AG09309 (cell line): Measurements from ENCODE around the gene NKPD1.

Experiments
- DNase-seq: peaks from one replicate; pipeline ENCODE4 v3.0.0-alpha.2; 2010; ENCODE audit warnings: low read depth
- H3K4me3 ChIP-seq: 2 replicates; pipeline ENCODE4 v1.5.1; 2011; ENCODE audit warnings: mild to moderate bottlenecking, low read depth, low read length, moderate library complexity; ENCODE audit not compliant: control insufficient read depth
- TF ChIP-seq, protein P1 (sequence below): IDR thresholded peaks from 2 replicates; pipeline ENCODE4 v1.5.1; 2011; ENCODE audit warnings: mild to moderate bottlenecking, low read depth, low read length, inconsistent platforms; ENCODE audit not compliant: insufficient read depth, control insufficient read depth; ENCODE audit errors: missing control alignments

NKPD1 gene

DNA sequence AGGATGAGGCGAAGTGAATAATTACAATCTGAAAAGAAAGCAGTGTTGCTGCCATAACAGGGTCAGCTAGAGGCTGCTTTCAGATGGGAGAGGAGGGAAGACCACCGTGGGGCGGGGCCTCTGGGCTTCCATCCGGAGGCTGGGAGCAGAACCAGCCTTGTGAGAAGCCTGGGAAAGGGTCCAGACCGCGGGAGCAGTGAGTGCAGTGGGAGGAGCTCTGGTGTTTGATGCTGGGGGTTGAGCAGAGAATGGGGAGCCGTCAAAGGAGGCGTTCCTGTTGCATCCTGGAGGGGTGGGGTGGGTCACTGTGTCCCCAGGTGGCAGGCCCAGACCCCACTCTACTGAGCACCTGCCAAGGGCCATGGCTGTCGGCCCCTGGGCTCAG lies 18.1 kb downstream of the NKPD1 start:
- no peak for DNase-seq
- TF ChIP-seq, protein P1, sequence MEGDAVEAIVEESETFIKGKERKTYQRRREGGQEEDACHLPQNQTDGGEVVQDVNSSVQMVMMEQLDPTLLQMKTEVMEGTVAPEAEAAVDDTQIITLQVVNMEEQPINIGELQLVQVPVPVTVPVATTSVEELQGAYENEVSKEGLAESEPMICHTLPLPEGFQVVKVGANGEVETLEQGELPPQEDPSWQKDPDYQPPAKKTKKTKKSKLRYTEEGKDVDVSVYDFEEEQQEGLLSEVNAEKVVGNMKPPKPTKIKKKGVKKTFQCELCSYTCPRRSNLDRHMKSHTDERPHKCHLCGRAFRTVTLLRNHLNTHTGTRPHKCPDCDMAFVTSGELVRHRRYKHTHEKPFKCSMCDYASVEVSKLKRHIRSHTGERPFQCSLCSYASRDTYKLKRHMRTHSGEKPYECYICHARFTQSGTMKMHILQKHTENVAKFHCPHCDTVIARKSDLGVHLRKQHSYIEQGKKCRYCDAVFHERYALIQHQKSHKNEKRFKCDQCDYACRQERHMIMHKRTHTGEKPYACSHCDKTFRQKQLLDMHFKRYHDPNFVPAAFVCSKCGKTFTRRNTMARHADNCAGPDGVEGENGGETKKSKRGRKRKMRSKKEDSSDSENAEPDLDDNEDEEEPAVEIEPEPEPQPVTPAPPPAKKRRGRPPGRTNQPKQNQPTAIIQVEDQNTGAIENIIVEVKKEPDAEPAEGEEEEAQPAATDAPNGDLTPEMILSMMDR = no peak
- no peak overlapping the region for H3K4me3 ChIP-seq

DNA sequence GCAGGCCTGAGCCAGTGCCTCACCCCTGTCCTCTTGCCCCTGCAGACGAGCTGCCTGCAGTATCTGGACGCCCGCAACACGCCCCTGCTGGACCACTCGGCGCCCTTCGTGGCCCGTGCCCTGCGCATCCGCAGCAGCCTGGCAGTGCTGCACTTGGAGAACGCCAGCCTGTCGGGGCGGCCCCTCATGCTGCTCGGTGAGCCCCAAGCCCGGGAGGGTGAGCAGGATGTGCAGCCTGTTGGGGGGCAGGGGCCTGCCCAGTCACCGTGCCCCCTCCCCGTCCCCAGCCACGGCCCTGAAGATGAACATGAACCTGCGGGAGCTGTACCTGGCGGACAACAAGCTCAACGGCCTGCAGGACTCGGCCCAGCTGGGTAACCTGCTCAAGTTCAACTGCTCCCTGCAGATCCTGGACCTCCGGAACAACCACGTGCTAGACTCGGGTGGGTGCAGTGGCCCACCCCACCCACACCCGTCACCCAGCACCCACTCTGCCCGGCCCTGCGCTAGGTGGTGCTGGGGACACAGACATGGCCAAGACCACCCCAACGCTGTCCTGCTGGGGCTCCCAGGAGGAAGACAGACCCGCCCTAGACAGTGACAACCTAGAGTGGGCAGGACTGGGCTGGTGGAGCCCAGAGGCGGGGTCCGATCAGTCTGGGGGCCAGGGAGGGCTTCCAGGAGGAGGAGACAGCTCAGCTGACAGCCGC lies 18.6 kb downstream of the NKPD1 start:
- TF ChIP-seq, protein P1 = no peak
- DNase-seq = no peak
- H3K4me3 ChIP-seq = no peak overlapping the region

DNA sequence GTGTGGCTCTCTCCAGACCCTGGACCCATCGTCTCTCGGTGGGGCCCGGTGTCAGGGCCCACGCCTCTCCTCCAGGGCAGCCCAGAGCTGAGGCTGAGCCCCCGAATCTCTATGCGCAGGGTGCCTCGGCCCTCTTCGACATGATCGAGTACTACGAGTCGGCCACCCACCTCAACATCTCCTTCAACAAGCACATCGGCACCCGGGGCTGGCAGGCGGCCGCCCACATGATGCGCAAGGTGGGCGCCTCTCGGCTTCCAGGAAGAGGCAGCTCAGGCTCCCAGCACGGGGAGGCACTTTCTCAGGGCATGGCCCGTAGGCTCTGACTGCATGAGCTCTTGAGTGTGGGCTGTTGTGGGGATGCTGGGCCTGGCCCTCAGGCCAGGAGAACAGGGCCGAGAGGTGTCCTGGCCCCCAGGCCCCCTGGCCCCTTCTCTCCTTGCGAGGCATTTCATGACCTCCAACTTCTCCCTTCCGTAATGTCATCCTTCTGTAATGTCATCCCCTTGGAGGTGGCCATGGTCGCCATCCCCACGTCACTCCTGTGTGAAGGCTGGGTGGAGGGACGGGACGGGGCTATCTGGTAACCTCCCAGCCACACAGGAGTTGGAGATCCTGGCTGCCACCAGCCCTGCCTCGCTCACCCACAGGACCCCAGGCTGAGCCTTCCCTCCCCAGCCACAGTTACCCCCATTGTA lies 19.4 kb downstream of the NKPD1 start:
- DNase-seq = no peak
- TF ChIP-seq, protein P1 = no peak
- H3K4me3 ChIP-seq = no peak overlapping the region

DNA sequence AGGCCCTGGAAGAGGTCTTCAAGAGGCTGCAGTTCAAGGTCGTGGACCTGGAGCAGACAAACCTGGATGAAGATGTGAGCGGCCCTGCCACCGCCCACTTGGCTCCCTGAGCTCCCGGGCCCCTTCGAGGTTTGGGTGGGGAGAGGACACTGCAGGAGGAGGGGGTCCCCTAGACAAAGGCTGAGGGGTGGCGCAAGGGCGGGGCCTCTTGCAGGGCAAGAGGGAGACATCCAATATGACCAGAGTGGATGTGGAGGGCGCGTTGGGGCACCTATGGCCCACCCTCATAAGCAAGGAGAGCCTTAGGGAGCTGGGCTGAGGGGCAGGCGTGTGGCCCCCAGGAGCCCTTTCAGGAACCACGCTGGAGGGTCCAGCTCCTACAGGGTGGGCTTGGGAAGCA lies 20.2 kb downstream of the NKPD1 start:
- TF ChIP-seq, protein P1 = no peak
- no peak for DNase-seq
- H3K4me3 ChIP-seq = no peak overlapping the region

DNA sequence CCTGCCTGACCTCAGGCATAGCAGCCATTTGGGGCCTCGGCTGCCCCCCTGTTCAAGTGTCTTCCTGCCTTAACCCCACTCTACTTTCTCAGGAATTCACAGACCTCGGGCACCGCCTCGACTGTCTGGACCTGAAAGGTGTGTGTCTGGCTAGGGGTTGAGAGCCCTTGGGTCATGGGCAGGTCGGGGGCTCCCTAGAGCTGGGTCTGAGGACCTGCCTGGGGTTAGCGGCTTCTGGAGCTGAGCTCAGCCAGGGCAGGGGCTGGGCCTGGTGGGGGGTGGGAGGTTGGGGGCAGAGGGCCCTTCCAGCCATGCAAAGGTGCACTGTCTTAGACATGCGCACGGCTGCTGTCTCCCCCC lies 20.7 kb downstream of the NKPD1 start:
- DNase-seq = no peak
- H3K4me3 ChIP-seq = no peak overlapping the region
- TF ChIP-seq, protein P1 = no peak

DNA sequence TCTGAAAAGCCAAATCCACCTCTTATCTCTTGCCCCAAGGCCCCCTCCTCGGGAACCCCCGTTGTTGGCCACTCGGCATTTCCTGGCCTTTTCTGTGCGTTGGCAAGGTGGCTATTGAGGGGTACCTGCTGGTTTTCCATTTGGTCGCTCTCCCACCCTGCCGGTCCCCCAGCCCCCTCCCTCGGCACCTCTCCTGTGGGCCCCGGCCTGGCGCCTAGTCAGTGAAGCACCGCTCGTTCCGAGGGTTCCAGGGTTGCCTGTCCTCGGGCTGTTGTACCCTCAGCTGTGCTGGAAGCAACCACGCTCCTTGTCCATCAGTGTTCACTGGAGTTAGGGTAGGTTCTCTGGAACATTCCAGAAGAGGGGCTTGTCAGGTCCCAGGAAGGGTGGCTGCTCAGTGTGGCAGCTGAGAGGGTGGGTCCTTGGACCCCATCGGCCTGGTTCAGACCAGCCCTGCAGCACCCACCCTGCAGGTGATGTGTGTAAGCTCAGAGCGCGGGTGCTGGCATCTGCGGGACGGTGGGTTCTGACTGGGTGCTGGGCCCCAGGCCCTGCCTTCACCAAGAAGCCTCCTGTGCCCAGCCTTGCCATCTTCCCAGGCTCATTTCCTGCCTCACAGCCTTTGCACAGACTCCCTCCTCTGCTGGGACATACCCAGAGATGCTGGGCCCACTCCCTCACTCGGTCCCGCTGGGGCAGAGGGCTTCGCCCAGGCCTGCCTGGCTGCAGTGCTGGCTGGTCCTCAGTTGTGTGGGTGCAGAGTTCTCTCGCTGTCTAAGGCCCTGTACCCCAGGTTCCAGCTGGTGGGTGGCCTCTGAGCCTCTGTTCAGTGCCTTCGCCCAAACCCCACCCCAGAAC lies 21.3 kb downstream of the NKPD1 start:
- TF ChIP-seq, protein P1 = no peak
- no peak for DNase-seq
- H3K4me3 ChIP-seq = no peak overlapping the region
